ENCODE measurements around the gene NCKAP5L. TPM values are rescaled to one million over a fixed set of nuclear protein-coding genes. Genes with fewer than 3 reads are reported as not detected.
A peak's percentile ranks its signal among the peaks of the same experiment; 100 is the strongest.

The NCKAP5L gene
- total RNA-seq, 1 donor from 2014 or later, result 34.5 TPM

- Mint-ChIP-seq H3K27me3 (no peaks in the 10 kb centered on the region), H3K27ac (peak overlapping the region; percentile 88), H3K9me3 (ENCODE audit: low read depth) (no peaks in the 10 kb centered on the region), H3K36me3 (ENCODE audit: insufficient read depth) (peaks cover 4% of the 10 kb centered on the region), H3K4me1 (ENCODE audit: low read depth) (peaks cover 18% of the 10 kb centered on the region), H3K4me3 (ENCODE audit: low read depth) (peak overlapping the region; percentile 85)
- no peak for TF ChIP-seq CTCF (IDR thresholded peaks at IDR 0.05; ENCODE audit: unreplicated experiment)
- peak; percentile 67 for DNase-seq (ENCODE audit: low spot score, unreplicated experiment)
Measured at GRCh38 chr12:49827401-49828099, 663 bp downstream of the NCKAP5L start.

GRCh38 chr12:49827051-49827400 lies 1.2 kb downstream of the NCKAP5L start:
- no peaks in the 10 kb centered on the region for H3K9me3 Mint-ChIP-seq (ENCODE audit: low read depth)
- peak overlapping the region; percentile 85 for H3K4me3 Mint-ChIP-seq (ENCODE audit: low read depth)
- peak overlapping the region; percentile 88 for H3K27ac Mint-ChIP-seq
- no peaks in the 10 kb centered on the region for H3K27me3 Mint-ChIP-seq
- DNase-seq (ENCODE audit: low spot score, unreplicated experiment), result no peak
- no peak for TF ChIP-seq CTCF (IDR thresholded peaks at IDR 0.05; ENCODE audit: unreplicated experiment)
- H3K36me3 Mint-ChIP-seq (ENCODE audit: insufficient read depth), result peaks cover 4% of the 10 kb centered on the region
- H3K4me1 Mint-ChIP-seq (ENCODE audit: low read depth), result peaks cover 18% of the 10 kb centered on the region

GRCh38 chr12:49825971-49826421 lies 2.2 kb downstream of the NCKAP5L start:
- Mint-ChIP-seq H3K4me3 (ENCODE audit: low read depth) (no peak overlapping the region), H3K4me1 (ENCODE audit: low read depth) (peaks cover 16% of the 10 kb centered on the region), H3K36me3 (ENCODE audit: insufficient read depth) (peaks cover 4% of the 10 kb centered on the region), H3K27me3 (no peaks in the 10 kb centered on the region), H3K27ac (no peak overlapping the region), H3K9me3 (ENCODE audit: low read depth) (no peaks in the 10 kb centered on the region)
- no peak for TF ChIP-seq CTCF (IDR thresholded peaks at IDR 0.05; ENCODE audit: unreplicated experiment)
- DNase-seq (ENCODE audit: low spot score, unreplicated experiment), result no peak

- no peak for DNase-seq (ENCODE audit: low spot score, unreplicated experiment)
- Mint-ChIP-seq H3K27me3 (no peaks in the 10 kb centered on the region), H3K4me1 (ENCODE audit: low read depth) (peaks cover 16% of the 10 kb centered on the region), H3K27ac (no peak overlapping the region), H3K9me3 (ENCODE audit: low read depth) (no peaks in the 10 kb centered on the region), H3K36me3 (ENCODE audit: insufficient read depth) (peaks cover 4% of the 10 kb centered on the region), H3K4me3 (ENCODE audit: low read depth) (no peak overlapping the region)
- TF ChIP-seq CTCF (IDR thresholded peaks at IDR 0.05; ENCODE audit: unreplicated experiment), result no peak
Measured at GRCh38 chr12:49825360-49825970, 2.7 kb downstream of the NCKAP5L start.

- Mint-ChIP-seq H3K9me3 (ENCODE audit: low read depth) (no peaks in the 10 kb centered on the region), H3K27ac (no peak overlapping the region), H3K4me1 (ENCODE audit: low read depth) (peaks cover 16% of the 10 kb centered on the region), H3K4me3 (ENCODE audit: low read depth) (no peak overlapping the region), H3K36me3 (ENCODE audit: insufficient read depth) (peaks cover 4% of the 10 kb centered on the region), H3K27me3 (no peaks in the 10 kb centered on the region)
- TF ChIP-seq CTCF (IDR thresholded peaks at IDR 0.05; ENCODE audit: unreplicated experiment), result no peak
- no peak for DNase-seq (ENCODE audit: low spot score, unreplicated experiment)
Measured at GRCh38 chr12:49824895-49825294, 3.3 kb downstream of the NCKAP5L start.

Measured in progenitor cell of endocrine pancreas (in vitro differentiated cells).